ENCODE measurements around the gene SS18L1.

- TF ChIP-seq CTCF (conservative IDR thresholded peaks at IDR 0.05; ENCODE audit: low read depth, low read length), result no peak
- no peak for TF ChIP-seq EZH2phosphoT487 (IDR thresholded peaks at IDR 0.05; ENCODE audit: borderline replicate concordance, low read length)
- TF ChIP-seq EZH2 (IDR thresholded peaks at IDR 0.05; ENCODE audit: low read length, unreplicated experiment), result no peak
Measured at GRCh38 chr20:62119115-62119514, 24.5 kb upstream of the SS18L1 start.
